HEK293 (cell line): ENCODE data around the gene RPN2.

Experiments
- CTCF ChIA-PET: fragments of 350-600 bp; formaldehyde crosslinking; extraction: SDS; loops from one replicate; lab custom pipeline; 2021; ENCODE audit warnings: antibody characterized with exemption; lab: Yijun Ruan, JAX
- POLR2A ChIA-PET: fragments of 300-600 bp; formaldehyde crosslinking; extraction: SDS; loops from one replicate; lab custom pipeline; 2020; ENCODE audit warnings: antibody characterized with exemption, inconsistent platforms; lab: Yijun Ruan, JAX
- H3K27ac ChIP-seq: fragments of 200-500 bp; sonication (Bioruptor generic); 2 replicates; pipeline ENCODE4 v1.5.1; 2014; ENCODE audit warnings: low read depth, low read length, control low read depth, inconsistent platforms; ENCODE audit errors: extremely low read depth
- H3K36me3 ChIP-seq, 2 experiments: fragments of 200-500 bp in 1 of 2; sonication (Bioruptor generic) in 1 of 2; 1 replicate in 1 of 2; 2 replicates in 1 of 2; pipeline ENCODE4 v1.5.1; 2014 to 2017; ENCODE audit warnings: inconsistent platforms in 2 of 2, low read length in 2 of 2; ENCODE audit not compliant: control insufficient read depth in 2 of 2, insufficient read depth in 1 of 2
- H3K4me1 ChIP-seq: fragments of 200-500 bp; sonication (Bioruptor generic); 2 replicates; pipeline ENCODE4 v1.5.1; 2014; ENCODE audit warnings: mild to moderate bottlenecking, low read length, inconsistent platforms; ENCODE audit not compliant: control insufficient read depth, insufficient read depth
- H3K4me3 ChIP-seq: 2 replicates; pipeline ENCODE4 v1.5.1; 2011; ENCODE audit warnings: low read depth, mild to moderate bottlenecking, control low read depth, low read length, moderate library complexity
- H3K9me3 ChIP-seq: fragments of 200-500 bp; sonication (Bioruptor generic); 2 replicates; pipeline ENCODE4 v1.5.1; 2014; ENCODE audit warnings: low read depth, low read length, inconsistent platforms; ENCODE audit not compliant: control insufficient read depth, insufficient read depth
- GLIS2 ChIP-seq: fragments of 450-650 bp; formaldehyde crosslinking; IDR thresholded peaks from 2 replicates; pipeline ENCODE4 v1.5.1; 2016; ENCODE audit warnings: missing biosample characterization, missing genetic modification characterization
- HOXD13 ChIP-seq: sonication (generic); formaldehyde crosslinking; IDR thresholded peaks from 2 replicates; pipeline ENCODE4 v1.8.0; 2022; ENCODE audit warnings: missing genetic modification reagents, borderline replicate concordance
- IKZF3 ChIP-seq: fragments of 450-650 bp; IDR thresholded peaks from 2 replicates; pipeline ENCODE4 v1.5.0; 2018; ENCODE audit warnings: missing biosample characterization, mild to moderate bottlenecking, missing genetic modification characterization, moderate library complexity
- MYNN ChIP-seq: fragments of 450-650 bp; formaldehyde crosslinking; IDR thresholded peaks from 2 replicates; pipeline ENCODE4 v1.5.1; 2016; ENCODE audit warnings: missing biosample characterization, missing genetic modification characterization, borderline replicate concordance
- RBAK ChIP-seq: fragments of 450-650 bp; formaldehyde crosslinking; IDR thresholded peaks from 2 replicates; pipeline ENCODE4 v1.5.1; 2016; ENCODE audit warnings: missing biosample characterization, missing genetic modification characterization
- SCRT1 ChIP-seq: fragments of 450-650 bp; formaldehyde crosslinking; IDR thresholded peaks from 2 replicates; pipeline ENCODE4 v1.5.1; 2016; ENCODE audit warnings: missing biosample characterization, missing genetic modification characterization, borderline replicate concordance
- SP2 ChIP-seq: fragments of 450-650 bp; formaldehyde crosslinking; IDR thresholded peaks from 2 replicates; pipeline ENCODE4 v1.5.1; 2016; ENCODE audit warnings: missing biosample characterization, missing genetic modification characterization
- WT1 ChIP-seq: fragments of 450-650 bp; formaldehyde crosslinking; IDR thresholded peaks from 2 replicates; pipeline ENCODE4 v1.5.1; 2016; ENCODE audit warnings: missing biosample characterization, missing genetic modification characterization
- ZNF132 ChIP-seq: fragments of 450-650 bp; formaldehyde crosslinking; IDR thresholded peaks from 2 replicates; pipeline ENCODE4 v1.5.1; 2017; ENCODE audit warnings: missing biosample characterization, missing genetic modification characterization, borderline replicate concordance
- ZNF2 ChIP-seq: fragments of 450-650 bp; formaldehyde crosslinking; IDR thresholded peaks from 2 replicates; pipeline ENCODE4 v1.5.1; 2016; ENCODE audit warnings: missing biosample characterization, missing genetic modification characterization
- ZNF292 ChIP-seq: fragments of 450-650 bp; formaldehyde crosslinking; IDR thresholded peaks from 2 replicates; pipeline ENCODE4 v1.5.1; 2016; ENCODE audit warnings: low read depth, missing biosample characterization, missing genetic modification characterization, borderline replicate concordance
- ZNF366 ChIP-seq: fragments of 450-650 bp; formaldehyde crosslinking; conservative IDR thresholded peaks from 2 replicates; pipeline ENCODE4 v1.5.1; 2016; ENCODE audit warnings: missing biosample characterization, missing genetic modification characterization
- ZNF37A ChIP-seq: fragments of 450-650 bp; IDR thresholded peaks from 2 replicates; pipeline ENCODE4 v1.5.1; 2018; ENCODE audit warnings: missing biosample characterization, missing genetic modification characterization
- ZNF391 ChIP-seq: fragments of 450-650 bp; formaldehyde crosslinking; IDR thresholded peaks from 2 replicates; pipeline ENCODE4 v1.5.1; 2016; ENCODE audit warnings: low read depth, missing biosample characterization, missing genetic modification characterization, borderline replicate concordance
- ZNF433 ChIP-seq: fragments of 450-650 bp; formaldehyde crosslinking; IDR thresholded peaks from 2 replicates; pipeline ENCODE4 v1.5.1; 2016; ENCODE audit warnings: missing biosample characterization, missing genetic modification characterization, low read depth
- ZNF548 ChIP-seq: fragments of 450-650 bp; formaldehyde crosslinking; IDR thresholded peaks from 2 replicates; pipeline ENCODE4 v1.5.1; 2016; ENCODE audit warnings: missing biosample characterization, missing genetic modification characterization
- ZNF677 ChIP-seq: fragments of 450-650 bp; IDR thresholded peaks from 2 replicates; pipeline ENCODE4 v1.5.0; 2018; ENCODE audit warnings: missing biosample characterization, mild to moderate bottlenecking, missing genetic modification characterization, moderate library complexity
- ZNF701 ChIP-seq: fragments of 450-650 bp; formaldehyde crosslinking; IDR thresholded peaks from 2 replicates; pipeline ENCODE4 v1.5.1; 2016; ENCODE audit warnings: missing biosample characterization, missing genetic modification characterization
- ZNF776 ChIP-seq: fragments of 450-650 bp; formaldehyde crosslinking; IDR thresholded peaks from 2 replicates; pipeline ENCODE4 v1.5.0; 2017; ENCODE audit warnings: missing biosample characterization, missing genetic modification characterization, borderline replicate concordance
- TF ChIP-seq, protein P1 (sequence below): fragments of 450-650 bp; IDR thresholded peaks from 2 replicates; pipeline ENCODE4 v1.5.1; 2018; ENCODE audit warnings: missing biosample characterization, mild to moderate bottlenecking, missing genetic modification characterization
- TF ChIP-seq, protein P2 (sequence below): fragments of 450-650 bp; formaldehyde crosslinking; IDR thresholded peaks from 2 replicates; pipeline ENCODE4 v1.5.1; 2016; ENCODE audit warnings: missing biosample characterization, missing genetic modification characterization
- TF ChIP-seq, protein P3 (sequence below): fragments of 450-650 bp; formaldehyde crosslinking; IDR thresholded peaks from 2 replicates; pipeline ENCODE4 v1.5.1; 2016; ENCODE audit warnings: missing biosample characterization, missing genetic modification characterization
- TF ChIP-seq, protein P4 (sequence below): fragments of 450-650 bp; formaldehyde crosslinking; IDR thresholded peaks from 2 replicates; pipeline ENCODE4 v1.5.1; 2016; ENCODE audit warnings: missing biosample characterization, missing genetic modification characterization, borderline replicate concordance
- TF ChIP-seq, protein P5 (sequence below): fragments of 450-650 bp; formaldehyde crosslinking; IDR thresholded peaks from 2 replicates; pipeline ENCODE4 v1.5.1; 2016; ENCODE audit warnings: missing biosample characterization, missing genetic modification characterization

The RPN2 gene

DNA sequence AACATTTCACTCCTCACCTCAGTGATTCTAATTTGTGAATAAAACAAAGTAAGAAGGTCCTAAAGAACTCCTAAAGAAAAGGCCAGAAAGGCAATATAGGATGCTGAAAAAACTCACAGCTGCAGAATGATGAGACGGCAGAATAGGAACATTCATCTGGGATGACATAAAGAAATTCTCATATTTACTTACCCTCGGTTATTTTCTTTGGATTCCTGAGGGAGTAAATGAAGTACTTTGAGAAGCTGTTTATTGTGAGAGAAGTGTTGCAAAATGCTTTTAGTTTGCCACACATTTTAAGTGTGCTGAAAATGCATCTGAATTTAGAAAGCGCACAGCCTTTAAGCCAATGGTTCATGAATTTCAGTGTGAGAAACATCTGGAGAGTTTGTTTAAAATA lies 47.6 kb upstream of the RPN2 start:
- no peak overlapping the region for H3K27ac ChIP-seq
- TF ChIP-seq ZNF132 (tag by site-specific recombination) (no peak), ZNF37A (tag by site-specific recombination) (no peak), HOXD13 (no peak), GLIS2 (tag by site-specific recombination) (no peak), ZNF433 (no peak), ZNF776 (tag by site-specific recombination) (no peak), ZNF701 (tag by site-specific recombination) (no peak), ZNF391 (no peak), ZNF2 (no peak), WT1 (no peak), ZNF677 (tag by site-specific recombination) (no peak)
- TF ChIP-seq, protein P1, sequence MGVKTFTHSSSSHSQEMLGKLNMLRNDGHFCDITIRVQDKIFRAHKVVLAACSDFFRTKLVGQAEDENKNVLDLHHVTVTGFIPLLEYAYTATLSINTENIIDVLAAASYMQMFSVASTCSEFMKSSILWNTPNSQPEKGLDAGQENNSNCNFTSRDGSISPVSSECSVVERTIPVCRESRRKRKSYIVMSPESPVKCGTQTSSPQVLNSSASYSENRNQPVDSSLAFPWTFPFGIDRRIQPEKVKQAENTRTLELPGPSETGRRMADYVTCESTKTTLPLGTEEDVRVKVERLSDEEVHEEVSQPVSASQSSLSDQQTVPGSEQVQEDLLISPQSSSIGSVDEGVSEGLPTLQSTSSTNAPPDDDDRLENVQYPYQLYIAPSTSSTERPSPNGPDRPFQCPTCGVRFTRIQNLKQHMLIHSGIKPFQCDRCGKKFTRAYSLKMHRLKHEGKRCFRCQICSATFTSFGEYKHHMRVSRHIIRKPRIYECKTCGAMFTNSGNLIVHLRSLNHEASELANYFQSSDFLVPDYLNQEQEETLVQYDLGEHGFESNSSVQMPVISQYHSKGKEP (tag by site-specific recombination) = no peak
- TF ChIP-seq, protein P2, sequence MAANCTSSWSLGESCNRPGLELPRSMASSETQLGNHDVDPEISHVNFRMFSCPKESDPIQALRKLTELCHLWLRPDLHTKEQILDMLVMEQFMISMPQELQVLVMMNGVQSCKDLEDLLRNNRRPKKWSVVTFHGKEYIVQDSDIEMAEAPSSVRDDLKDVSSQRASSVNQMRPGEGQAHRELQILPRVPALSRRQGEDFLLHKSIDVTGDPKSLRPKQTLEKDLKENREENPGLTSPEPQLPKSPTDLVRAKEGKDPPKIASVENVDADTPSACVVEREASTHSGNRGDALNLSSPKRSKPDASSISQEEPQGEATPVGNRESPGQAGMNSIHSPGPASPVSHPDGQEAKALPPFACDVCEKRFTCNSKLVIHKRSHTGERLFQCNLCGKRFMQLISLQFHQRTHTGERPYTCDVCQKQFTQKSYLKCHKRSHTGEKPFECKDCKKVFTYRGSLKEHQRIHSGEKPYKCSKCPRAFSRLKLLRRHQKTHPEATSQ (tag by site-specific recombination) = no peak
- TF ChIP-seq, protein P3, sequence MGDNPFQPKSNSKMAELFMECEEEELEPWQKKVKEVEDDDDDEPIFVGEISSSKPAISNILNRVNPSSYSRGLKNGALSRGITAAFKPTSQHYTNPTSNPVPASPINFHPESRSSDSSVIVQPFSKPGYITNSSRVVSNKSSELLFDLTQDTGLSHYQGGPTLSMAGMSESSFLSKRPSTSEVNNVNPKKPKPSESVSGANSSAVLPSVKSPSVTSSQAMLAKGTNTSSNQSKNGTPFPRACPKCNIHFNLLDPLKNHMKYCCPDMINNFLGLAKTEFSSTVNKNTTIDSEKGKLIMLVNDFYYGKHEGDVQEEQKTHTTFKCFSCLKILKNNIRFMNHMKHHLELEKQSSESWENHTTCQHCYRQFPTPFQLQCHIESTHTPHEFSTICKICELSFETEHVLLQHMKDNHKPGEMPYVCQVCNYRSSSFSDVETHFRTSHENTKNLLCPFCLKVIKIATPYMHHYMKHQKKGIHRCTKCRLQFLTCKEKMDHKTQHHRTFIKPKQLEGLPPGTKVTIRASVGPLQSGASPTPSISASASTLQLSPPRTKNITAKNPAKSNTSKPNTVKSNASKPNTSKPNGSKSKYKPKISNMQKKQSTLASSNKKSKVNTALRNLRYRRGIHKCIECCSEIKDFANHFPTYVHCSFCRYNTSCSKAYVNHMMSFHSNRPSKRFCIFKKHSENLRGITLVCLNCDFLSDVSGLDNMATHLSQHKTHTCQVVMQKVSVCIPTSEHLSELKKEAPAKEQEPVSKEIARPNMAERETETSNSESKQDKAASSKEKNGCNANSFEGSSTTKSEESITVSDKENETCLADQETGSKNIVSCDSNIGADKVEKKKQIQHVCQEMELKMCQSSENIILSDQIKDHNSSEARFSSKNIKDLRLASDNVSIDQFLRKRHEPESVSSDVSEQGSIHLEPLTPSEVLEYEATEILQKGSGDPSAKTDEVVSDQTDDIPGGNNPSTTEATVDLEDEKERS (tag by site-specific recombination) = no peak
- H3K4me1 ChIP-seq = no peaks in the 10 kb centered on the region
- no peaks in the 10 kb centered on the region for H3K9me3 ChIP-seq
- ChIA-PET CTCF (no interaction called here), POLR2A (no interaction called here)
- no peaks in the 10 kb centered on the region for H3K36me3 ChIP-seq
- no peak overlapping the region for H3K4me3 ChIP-seq

DNA sequence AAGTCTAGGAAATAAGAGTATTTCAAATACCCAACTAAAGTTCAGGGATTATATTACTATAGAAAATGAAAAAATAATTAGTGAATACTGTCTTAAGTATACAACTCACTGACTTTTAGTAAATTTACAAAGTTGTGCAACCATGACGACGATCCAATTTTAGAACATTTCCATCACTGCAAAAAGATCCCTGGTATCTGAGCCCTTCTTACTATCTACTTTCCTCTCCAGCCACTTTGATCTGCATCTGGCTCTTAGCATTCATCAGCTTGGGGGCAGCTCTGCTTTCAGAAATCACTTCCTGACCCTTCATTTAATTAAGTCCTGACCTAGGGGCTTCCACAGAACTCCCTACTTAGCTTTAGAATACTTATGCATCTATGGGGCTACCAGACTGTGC lies 45.2 kb upstream of the RPN2 start:
- POLR2A ChIA-PET = no interaction called here
- no peak overlapping the region for H3K4me3 ChIP-seq
- H3K9me3 ChIP-seq = no peaks in the 10 kb centered on the region
- CTCF ChIA-PET = no interaction called here
- H3K4me1 ChIP-seq = no peaks in the 10 kb centered on the region
- no peaks in the 10 kb centered on the region for H3K36me3 ChIP-seq
- H3K27ac ChIP-seq = no peak overlapping the region
- TF ChIP-seq ZNF548 (tag by site-specific recombination) (no peak), SP2 (no peak), ZNF292 (tag by site-specific recombination) (no peak), ZNF366 (tag by site-specific recombination) (no peak), MYNN (tag by site-specific recombination) (no peak), IKZF3 (tag by site-specific recombination) (no peak), SCRT1 (tag by site-specific recombination) (no peak), RBAK (tag by site-specific recombination) (no peak)
- TF ChIP-seq, protein P4, sequence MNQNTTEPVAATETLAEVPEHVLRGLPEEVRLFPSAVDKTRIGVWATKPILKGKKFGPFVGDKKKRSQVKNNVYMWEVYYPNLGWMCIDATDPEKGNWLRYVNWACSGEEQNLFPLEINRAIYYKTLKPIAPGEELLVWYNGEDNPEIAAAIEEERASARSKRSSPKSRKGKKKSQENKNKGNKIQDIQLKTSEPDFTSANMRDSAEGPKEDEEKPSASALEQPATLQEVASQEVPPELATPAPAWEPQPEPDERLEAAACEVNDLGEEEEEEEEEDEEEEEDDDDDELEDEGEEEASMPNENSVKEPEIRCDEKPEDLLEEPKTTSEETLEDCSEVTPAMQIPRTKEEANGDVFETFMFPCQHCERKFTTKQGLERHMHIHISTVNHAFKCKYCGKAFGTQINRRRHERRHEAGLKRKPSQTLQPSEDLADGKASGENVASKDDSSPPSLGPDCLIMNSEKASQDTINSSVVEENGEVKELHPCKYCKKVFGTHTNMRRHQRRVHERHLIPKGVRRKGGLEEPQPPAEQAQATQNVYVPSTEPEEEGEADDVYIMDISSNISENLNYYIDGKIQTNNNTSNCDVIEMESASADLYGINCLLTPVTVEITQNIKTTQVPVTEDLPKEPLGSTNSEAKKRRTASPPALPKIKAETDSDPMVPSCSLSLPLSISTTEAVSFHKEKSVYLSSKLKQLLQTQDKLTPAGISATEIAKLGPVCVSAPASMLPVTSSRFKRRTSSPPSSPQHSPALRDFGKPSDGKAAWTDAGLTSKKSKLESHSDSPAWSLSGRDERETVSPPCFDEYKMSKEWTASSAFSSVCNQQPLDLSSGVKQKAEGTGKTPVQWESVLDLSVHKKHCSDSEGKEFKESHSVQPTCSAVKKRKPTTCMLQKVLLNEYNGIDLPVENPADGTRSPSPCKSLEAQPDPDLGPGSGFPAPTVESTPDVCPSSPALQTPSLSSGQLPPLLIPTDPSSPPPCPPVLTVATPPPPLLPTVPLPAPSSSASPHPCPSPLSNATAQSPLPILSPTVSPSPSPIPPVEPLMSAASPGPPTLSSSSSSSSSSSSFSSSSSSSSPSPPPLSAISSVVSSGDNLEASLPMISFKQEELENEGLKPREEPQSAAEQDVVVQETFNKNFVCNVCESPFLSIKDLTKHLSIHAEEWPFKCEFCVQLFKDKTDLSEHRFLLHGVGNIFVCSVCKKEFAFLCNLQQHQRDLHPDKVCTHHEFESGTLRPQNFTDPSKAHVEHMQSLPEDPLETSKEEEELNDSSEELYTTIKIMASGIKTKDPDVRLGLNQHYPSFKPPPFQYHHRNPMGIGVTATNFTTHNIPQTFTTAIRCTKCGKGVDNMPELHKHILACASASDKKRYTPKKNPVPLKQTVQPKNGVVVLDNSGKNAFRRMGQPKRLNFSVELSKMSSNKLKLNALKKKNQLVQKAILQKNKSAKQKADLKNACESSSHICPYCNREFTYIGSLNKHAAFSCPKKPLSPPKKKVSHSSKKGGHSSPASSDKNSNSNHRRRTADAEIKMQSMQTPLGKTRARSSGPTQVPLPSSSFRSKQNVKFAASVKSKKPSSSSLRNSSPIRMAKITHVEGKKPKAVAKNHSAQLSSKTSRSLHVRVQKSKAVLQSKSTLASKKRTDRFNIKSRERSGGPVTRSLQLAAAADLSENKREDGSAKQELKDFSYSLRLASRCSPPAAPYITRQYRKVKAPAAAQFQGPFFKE (tag by site-specific recombination) = no peak
- TF ChIP-seq, protein P5, sequence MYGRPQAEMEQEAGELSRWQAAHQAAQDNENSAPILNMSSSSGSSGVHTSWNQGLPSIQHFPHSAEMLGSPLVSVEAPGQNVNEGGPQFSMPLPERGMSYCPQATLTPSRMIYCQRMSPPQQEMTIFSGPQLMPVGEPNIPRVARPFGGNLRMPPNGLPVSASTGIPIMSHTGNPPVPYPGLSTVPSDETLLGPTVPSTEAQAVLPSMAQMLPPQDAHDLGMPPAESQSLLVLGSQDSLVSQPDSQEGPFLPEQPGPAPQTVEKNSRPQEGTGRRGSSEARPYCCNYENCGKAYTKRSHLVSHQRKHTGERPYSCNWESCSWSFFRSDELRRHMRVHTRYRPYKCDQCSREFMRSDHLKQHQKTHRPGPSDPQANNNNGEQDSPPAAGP (tag by site-specific recombination) = no peak
